Measurements from ENCODE around the gene THAP4. TPM values are rescaled to one million over a fixed set of nuclear protein-coding genes. Genes with fewer than 3 reads are reported as not detected.
"Not testable (repeated sequence)": the region's sequence is repeated elsewhere in the genome, so short reads cannot be mapped to it uniquely, and the experiment has no call there.

The THAP4 gene
- total RNA-seq, 2 donors from 2014 or later: 54.6 to 66.1 TPM

DNA sequence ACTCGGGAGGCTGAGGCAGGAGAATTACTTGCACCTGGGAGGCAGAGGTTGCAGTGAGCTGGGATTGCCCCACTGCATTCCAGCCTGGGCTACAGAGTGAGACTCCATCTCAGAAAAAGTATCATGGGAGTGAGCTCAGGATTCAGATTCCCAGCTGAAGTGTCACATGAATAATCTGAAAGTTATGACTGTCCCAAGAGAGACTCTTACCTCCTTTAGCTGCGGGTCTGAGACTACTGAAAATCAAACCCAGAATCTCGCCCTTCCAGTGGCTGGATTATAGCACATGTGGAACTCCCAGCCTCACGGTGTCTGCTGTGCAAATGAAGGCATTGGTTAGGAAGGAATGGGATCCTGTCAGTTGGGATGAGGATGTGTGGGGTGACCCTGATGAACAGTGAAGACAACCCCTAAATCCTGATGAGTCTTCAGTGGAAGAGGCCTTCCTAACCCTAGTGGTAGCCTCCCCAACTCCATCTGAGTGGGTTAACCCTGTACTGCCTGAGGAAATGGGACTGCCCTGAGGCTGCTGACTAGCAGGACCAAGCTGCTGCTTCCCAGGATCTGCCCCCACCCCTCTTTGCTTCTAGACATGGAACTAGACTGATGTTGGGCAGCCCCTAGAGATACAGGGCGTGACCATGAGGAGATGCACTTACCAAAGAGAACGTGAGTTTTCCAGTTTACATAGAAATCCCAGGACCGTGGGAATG is 61.9 kb downstream of the THAP4 start:
- H3K9me3 Mint-ChIP-seq: peaks cover 4% of the 10 kb centered on the region
- peaks cover 8% of the 10 kb centered on the region for H3K9me3 ChIP-seq (ENCODE audit: control insufficient read depth, low read length)
- H3K27ac Mint-ChIP-seq: no peak overlapping the region

DNA sequence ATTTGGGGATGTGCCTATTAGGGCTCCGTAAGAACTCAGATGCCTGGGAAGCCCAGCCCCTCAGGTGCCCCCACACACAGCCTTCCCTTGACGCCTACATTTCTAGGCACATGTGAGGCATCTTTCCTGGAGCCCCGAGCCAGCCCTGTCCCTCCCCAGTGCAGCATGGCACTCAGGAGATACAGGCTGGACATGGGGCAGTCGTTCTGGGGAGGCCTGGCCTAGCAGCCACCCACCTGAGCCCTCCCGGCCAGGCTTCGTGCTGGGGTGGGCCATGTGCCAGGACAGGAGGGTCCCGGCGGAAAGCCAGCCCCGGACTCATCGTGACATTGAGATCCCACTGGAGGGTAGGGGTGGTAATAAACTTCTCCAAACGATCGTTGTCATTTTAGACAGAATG is 63.2 kb downstream of the THAP4 start:
- H3K36me3 Mint-ChIP-seq (ENCODE audit: low read depth): peaks cover 26% of the 10 kb centered on the region
- DNase-seq: peak; percentile 27
- no peaks in the 10 kb centered on the region for H3K36me3 ChIP-seq (ENCODE audit: control insufficient read depth, insufficient read depth, low read length)
- no peak overlapping the region for H3K4me3 ChIP-seq (ENCODE audit: low read length)
- H3K9me3 ChIP-seq (ENCODE audit: control insufficient read depth, low read length): peaks cover 6% of the 10 kb centered on the region
- peaks cover 3% of the 10 kb centered on the region for H3K27me3 Mint-ChIP-seq (ENCODE audit: insufficient read depth)
- no peak overlapping the region for H3K9ac ChIP-seq (ENCODE audit: extremely low read depth, low read length, poor library complexity, severe bottlenecking)
- 93 to 98% methylated on average over 7 to 12 of the region's 12 CpGs for WGBS, 2 experiments (ENCODE audit: insufficient coverage in 1 of 2, insufficient read length in 1 of 2)
- no peak overlapping the region for H3K27ac ChIP-seq (ENCODE audit: low read depth, low read length)
- no peak overlapping the region for H3K4me3 Mint-ChIP-seq
- H3K4me1 ChIP-seq (ENCODE audit: control insufficient read depth, insufficient read depth, low read length): no peaks in the 10 kb centered on the region
- H3K9me3 Mint-ChIP-seq: no peaks in the 10 kb centered on the region
- H3K27ac Mint-ChIP-seq: no peak overlapping the region
- TF ChIP-seq, protein P1, sequence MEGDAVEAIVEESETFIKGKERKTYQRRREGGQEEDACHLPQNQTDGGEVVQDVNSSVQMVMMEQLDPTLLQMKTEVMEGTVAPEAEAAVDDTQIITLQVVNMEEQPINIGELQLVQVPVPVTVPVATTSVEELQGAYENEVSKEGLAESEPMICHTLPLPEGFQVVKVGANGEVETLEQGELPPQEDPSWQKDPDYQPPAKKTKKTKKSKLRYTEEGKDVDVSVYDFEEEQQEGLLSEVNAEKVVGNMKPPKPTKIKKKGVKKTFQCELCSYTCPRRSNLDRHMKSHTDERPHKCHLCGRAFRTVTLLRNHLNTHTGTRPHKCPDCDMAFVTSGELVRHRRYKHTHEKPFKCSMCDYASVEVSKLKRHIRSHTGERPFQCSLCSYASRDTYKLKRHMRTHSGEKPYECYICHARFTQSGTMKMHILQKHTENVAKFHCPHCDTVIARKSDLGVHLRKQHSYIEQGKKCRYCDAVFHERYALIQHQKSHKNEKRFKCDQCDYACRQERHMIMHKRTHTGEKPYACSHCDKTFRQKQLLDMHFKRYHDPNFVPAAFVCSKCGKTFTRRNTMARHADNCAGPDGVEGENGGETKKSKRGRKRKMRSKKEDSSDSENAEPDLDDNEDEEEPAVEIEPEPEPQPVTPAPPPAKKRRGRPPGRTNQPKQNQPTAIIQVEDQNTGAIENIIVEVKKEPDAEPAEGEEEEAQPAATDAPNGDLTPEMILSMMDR (conservative IDR thresholded peaks at IDR 0.05): no peak
- H3K27me3 ChIP-seq (ENCODE audit: control insufficient read depth, insufficient read depth, low read length, poor library complexity, severe bottlenecking): no peaks in the 10 kb centered on the region
- no peaks in the 10 kb centered on the region for H3K4me1 Mint-ChIP-seq

More for the DNA sequence above, 61.9 kb downstream of the THAP4 start:
- H3K9ac ChIP-seq (ENCODE audit: extremely low read depth, low read length, poor library complexity, severe bottlenecking): no peak overlapping the region
- TF ChIP-seq, protein P1 (conservative IDR thresholded peaks at IDR 0.05): no peak
- Mint-ChIP-seq H3K27me3 (ENCODE audit: insufficient read depth) (peaks cover 2% of the 10 kb centered on the region), H3K4me1 (no peaks in the 10 kb centered on the region), H3K4me3 (no peak overlapping the region), H3K36me3 (ENCODE audit: low read depth) (peaks cover 28% of the 10 kb centered on the region)
- DNase-seq: peak; percentile 25
- 89 to 92% methylated on average over 7 of the region's 7 CpGs for WGBS, 2 experiments (ENCODE audit: insufficient coverage in 1 of 2, insufficient read length in 1 of 2)
- H3K36me3 ChIP-seq (ENCODE audit: control insufficient read depth, insufficient read depth, low read length): peaks cover 1% of the 10 kb centered on the region
- H3K4me3 ChIP-seq (ENCODE audit: low read length): no peak overlapping the region
- no peaks in the 10 kb centered on the region for H3K27me3 ChIP-seq (ENCODE audit: control insufficient read depth, insufficient read depth, low read length, poor library complexity, severe bottlenecking)
- H3K27ac ChIP-seq (ENCODE audit: low read depth, low read length): no peak overlapping the region
- H3K4me1 ChIP-seq (ENCODE audit: control insufficient read depth, insufficient read depth, low read length): no peaks in the 10 kb centered on the region

DNA sequence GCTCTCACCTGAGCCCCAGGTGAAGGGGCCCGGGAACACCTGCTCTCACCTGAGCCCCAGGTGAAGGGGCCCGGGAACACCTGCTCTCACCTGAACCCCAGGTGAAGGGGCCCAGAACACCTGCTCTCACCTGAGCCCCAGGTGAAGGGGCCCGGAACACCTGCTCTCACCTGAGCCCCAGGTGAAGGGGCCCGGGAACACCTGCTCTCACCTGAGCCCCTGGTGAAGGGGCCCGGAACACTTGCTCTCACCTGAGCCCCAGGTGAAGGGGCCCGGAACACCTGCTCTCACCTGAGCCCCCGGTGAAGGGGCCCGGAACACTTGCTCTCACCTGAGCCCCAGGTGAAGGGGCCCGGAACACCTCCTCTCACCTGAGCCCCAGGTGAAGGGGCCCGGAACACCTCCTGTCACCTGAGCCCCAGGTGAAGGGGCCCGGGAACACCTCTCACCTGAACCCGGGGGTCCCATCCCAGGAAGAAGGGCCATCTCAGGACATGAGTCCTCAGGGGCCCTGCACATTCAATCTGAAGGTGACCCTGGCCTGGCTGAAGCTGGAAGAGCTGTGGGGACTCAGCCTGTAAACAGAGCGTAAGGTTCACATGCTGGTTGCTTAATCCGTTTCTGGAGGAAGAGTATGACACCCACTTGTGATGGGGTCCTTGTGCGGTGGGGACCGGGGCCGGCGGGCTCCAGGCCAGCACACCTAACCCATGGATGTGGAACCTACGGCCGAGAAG is 63.9 kb downstream of the THAP4 start:
- H3K4me3 Mint-ChIP-seq; H3K27ac Mint-ChIP-seq; H3K9ac ChIP-seq (ENCODE audit: extremely low read depth, low read length, poor library complexity, severe bottlenecking); H3K27me3 ChIP-seq (ENCODE audit: control insufficient read depth, insufficient read depth, low read length, poor library complexity, severe bottlenecking); H3K27ac ChIP-seq (ENCODE audit: low read depth, low read length); H3K4me1 ChIP-seq (ENCODE audit: control insufficient read depth, insufficient read depth, low read length); H3K9me3 Mint-ChIP-seq; H3K27me3 Mint-ChIP-seq (ENCODE audit: insufficient read depth); H3K4me3 ChIP-seq (ENCODE audit: low read length); H3K4me1 Mint-ChIP-seq; H3K9me3 ChIP-seq (ENCODE audit: control insufficient read depth, low read length); H3K36me3 ChIP-seq (ENCODE audit: control insufficient read depth, insufficient read depth, low read length): not testable (repeated sequence)
- WGBS, 2 experiments (ENCODE audit: insufficient coverage in 1 of 2, insufficient read length in 1 of 2): 94 to 97% methylated on average over 8 to 18 of the region's 20 CpGs
- DNase-seq: peak; percentile 17
- peaks cover 22% of the 10 kb centered on the region for H3K36me3 Mint-ChIP-seq (ENCODE audit: low read depth)

Data from endodermal cell (in vitro differentiated cells).